ENCODE results near the gene ASAP3. TPM values are rescaled to one million over a fixed set of nuclear protein-coding genes. Genes with fewer than 3 reads are reported as not detected.

Gene ASAP3
- total and polyA plus RNA-seq, 9 donors, result 37.3 to 147 (median 91.0) TPM

DNA sequence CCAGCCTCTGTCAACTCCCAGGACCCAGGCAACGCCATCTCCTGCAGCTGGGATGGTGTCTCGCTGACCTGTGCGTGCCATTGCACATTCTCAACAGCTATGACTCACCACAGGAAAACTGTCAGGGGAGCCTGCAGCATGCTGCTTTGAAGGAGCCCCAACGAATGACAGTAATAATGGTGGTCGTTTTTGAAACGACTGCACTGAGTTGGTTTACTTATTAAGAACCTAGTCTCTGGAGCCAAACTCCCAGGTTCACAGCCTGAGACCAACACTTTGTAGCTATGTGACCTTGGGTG is 81.0 kb downstream of the ASAP3 start:
- intact Hi-C loops (cut with DNase I), result loop anchor here in 1 of 4 donors (10.0 kb wide), 1 partner anchor 58 kb away; the partner anchor contains the start of gene HNRNPR
- 12 to 20% (median 17%) methylated on average over 6 of the region's 6 CpGs for WGBS, 3 donors
- Histone ChIP-seq H3K27me3 (no peaks in the 10 kb centered on the region), H3K27ac (peak overlapping the region in 1 of 2 donors; percentile 49), H3K4me1 (ENCODE audit: insufficient read depth) (peaks cover 9% of the 10 kb centered on the region), H3K9me3 (no peaks in the 10 kb centered on the region), H3K36me3 (no peaks in the 10 kb centered on the region), H3K4me3 (no peak overlapping the region)
- TF ChIP-seq, protein P1, sequence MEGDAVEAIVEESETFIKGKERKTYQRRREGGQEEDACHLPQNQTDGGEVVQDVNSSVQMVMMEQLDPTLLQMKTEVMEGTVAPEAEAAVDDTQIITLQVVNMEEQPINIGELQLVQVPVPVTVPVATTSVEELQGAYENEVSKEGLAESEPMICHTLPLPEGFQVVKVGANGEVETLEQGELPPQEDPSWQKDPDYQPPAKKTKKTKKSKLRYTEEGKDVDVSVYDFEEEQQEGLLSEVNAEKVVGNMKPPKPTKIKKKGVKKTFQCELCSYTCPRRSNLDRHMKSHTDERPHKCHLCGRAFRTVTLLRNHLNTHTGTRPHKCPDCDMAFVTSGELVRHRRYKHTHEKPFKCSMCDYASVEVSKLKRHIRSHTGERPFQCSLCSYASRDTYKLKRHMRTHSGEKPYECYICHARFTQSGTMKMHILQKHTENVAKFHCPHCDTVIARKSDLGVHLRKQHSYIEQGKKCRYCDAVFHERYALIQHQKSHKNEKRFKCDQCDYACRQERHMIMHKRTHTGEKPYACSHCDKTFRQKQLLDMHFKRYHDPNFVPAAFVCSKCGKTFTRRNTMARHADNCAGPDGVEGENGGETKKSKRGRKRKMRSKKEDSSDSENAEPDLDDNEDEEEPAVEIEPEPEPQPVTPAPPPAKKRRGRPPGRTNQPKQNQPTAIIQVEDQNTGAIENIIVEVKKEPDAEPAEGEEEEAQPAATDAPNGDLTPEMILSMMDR (IDR thresholded peaks at IDR 0.05), result no peak
- TF ChIP-seq EP300 (IDR thresholded peaks at IDR 0.05), result no peak
- no peak for TF ChIP-seq POLR2A (IDR thresholded peaks at IDR 0.05)
- DNase-seq, result peak in 3 of 5 donors; percentile 31 to 60 (median 48)

DNA sequence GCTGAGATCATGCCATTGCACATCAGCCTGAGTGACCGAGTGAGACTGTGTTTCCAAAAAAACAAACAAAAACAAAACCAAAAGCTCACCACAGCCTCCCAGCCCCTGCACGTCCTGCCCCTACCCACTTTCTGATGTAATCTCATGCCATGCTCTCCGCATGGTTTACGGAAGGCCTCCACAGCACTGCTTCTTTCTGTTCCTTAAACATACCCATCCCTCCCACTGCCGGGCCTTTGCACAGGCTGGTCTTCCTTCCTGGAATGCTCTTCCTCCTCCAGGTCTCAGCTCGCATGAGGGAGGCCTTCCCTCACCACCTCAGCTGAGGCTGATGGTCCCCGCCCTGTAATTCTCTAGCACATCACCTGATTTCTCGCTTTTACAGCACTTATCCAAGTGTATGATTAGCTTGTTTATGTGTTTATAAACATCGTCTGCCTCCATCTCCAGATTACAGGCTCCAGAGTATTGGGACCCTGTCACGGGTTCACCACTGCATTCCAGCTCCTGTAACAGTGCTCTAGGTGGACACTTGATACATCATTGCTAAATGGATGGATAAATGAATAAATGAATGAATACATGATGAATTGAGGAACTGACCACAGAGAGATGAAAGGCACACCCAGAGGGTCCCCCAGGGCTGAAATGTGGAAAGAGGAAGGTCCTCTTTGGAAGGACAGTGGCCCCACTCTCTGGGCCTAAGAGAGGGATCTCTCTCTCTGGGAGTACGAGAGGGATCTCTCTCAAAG is 81.5 kb downstream of the ASAP3 start:
- H3K4me3 ChIP-seq, result no peak overlapping the region
- DNase-seq, result no peak
- intact Hi-C loops (cut with DNase I), result loop anchor here in 1 of 4 donors (10.0 kb wide), 1 partner anchor 58 kb away; the partner anchor contains the start of gene HNRNPR
- H3K4me1 ChIP-seq (ENCODE audit: insufficient read depth), result peaks cover 9% of the 10 kb centered on the region
- H3K27me3 ChIP-seq, result no peaks in the 10 kb centered on the region
- H3K36me3 ChIP-seq, result no peaks in the 10 kb centered on the region
- 80 to 85% (median 81%) methylated on average over 11 of the region's 11 CpGs for WGBS, 3 donors
- peak overlapping the region in 1 of 2 donors; percentile 49 for H3K27ac ChIP-seq
- no peaks in the 10 kb centered on the region for H3K9me3 ChIP-seq
- TF ChIP-seq, protein P1 (IDR thresholded peaks at IDR 0.05), result no peak
- TF ChIP-seq POLR2A (IDR thresholded peaks at IDR 0.05) (no peak), EP300 (IDR thresholded peaks at IDR 0.05) (no peak)

DNA sequence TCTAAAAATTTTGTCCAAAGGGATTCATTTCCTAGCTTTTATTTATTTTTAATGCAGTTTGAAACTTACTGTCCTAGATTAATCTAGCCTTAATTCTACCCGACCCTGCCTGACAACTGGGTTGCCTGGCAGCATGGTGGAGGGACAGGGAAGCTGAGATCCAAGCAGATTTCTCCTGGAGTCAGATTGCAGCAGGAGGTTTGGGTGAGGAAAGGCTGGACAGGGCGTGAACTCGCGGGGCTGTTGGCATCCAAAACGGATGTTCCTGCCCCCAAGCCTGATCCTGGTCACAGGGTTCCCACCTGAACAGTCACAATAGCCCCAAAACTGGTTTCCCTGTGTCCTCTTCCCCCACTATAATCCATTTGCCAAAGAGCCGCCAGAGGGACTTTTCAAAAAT is 82.7 kb downstream of the ASAP3 start:
- peak in 1 of 5 donors; percentile 16 for DNase-seq
- Histone ChIP-seq H3K9me3 (no peaks in the 10 kb centered on the region), H3K27ac (peak overlapping the region in 1 of 2 donors; percentile 34), H3K4me3 (no peak overlapping the region), H3K4me1 (ENCODE audit: insufficient read depth) (peaks cover 8% of the 10 kb centered on the region), H3K36me3 (no peaks in the 10 kb centered on the region), H3K27me3 (no peaks in the 10 kb centered on the region)
- intact Hi-C loops (cut with DNase I), result loop anchor here in 1 of 4 donors (10.0 kb wide), 1 partner anchor 57 kb away; the partner anchor contains the start of gene HNRNPR
- 71 to 79% (median 73%) methylated on average over 6 of the region's 6 CpGs for WGBS, 3 donors
- TF ChIP-seq, protein P1 (IDR thresholded peaks at IDR 0.05), result no peak
- TF ChIP-seq EP300 (IDR thresholded peaks at IDR 0.05) (no peak), POLR2A (IDR thresholded peaks at IDR 0.05) (no peak)

DNA sequence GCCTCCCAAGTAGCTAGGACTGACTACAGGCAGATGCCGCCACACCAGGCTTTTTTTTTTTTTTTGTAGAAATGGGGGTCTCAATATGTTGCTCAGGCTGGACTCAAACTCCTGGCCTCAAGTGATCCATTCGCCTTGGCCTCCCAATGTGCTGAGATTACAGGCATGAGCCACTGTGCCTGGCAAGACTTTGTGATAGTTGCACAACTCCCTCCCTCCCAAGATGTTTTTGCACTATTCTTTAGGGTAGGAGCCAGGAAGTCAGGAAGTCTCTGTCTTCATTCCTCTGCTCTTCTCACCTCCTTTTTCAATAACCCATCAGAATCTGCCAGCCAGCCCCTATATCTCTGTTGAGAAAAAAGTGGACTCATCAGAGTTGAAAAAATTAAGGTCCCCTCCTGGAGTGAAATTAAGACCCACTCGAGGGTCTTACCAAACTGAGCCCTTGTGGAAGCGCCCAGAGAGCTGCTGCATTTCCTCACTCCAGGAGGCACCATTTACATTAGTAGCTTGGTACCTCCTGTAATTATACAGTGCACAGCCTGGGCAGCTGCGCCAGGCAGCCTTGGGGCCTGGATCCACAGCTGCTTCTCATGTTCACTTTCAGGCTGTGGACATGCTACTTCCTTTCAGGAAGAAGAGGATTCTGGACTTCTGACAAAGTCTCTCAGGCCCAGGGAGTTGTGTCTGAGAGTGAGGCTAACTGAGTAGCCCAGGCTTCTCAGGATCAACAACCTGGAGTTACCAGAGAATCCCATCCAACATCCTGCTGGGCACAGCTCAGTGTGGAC is 83.5 kb downstream of the ASAP3 start:
- DNase-seq, result peak in 2 of 5 donors; percentile 33 to 79
- intact Hi-C loops (cut with DNase I), result loop anchor here in 1 of 4 donors (10.0 kb wide), 1 partner anchor 56 kb away; the partner anchor contains the start of gene HNRNPR
- no peaks in the 10 kb centered on the region for H3K9me3 ChIP-seq
- H3K4me3 ChIP-seq, result no peak overlapping the region
- no peak for TF ChIP-seq POLR2A (IDR thresholded peaks at IDR 0.05)
- TF ChIP-seq EP300 (IDR thresholded peaks at IDR 0.05), result no peak
- TF ChIP-seq, protein P1 (IDR thresholded peaks at IDR 0.05), result no peak
- no peaks in the 10 kb centered on the region for H3K36me3 ChIP-seq
- peaks cover 8% of the 10 kb centered on the region for H3K4me1 ChIP-seq (ENCODE audit: insufficient read depth)
- 71 to 84% (median 80%) methylated on average over 5 of the region's 5 CpGs for WGBS, 3 donors
- no peaks in the 10 kb centered on the region for H3K27me3 ChIP-seq
- H3K27ac ChIP-seq, result peak overlapping the region in 1 of 2 donors; percentile 34
